HG02973 (cell line): ENCODE data around the gene ZNF335.
"Not testable (repeated sequence)": the region's sequence is repeated elsewhere in the genome, so short reads cannot be mapped to it uniquely, and the experiment has no call there.

Source experiments
- ATAC-seq: cut with Tn5 transposase; IDR thresholded peaks from one replicate; pipeline ENCODE4 v1.9.1; 2021; ENCODE audit warnings: moderate library complexity; ENCODE audit not compliant: unreplicated experiment

The ZNF335 gene

DNA sequence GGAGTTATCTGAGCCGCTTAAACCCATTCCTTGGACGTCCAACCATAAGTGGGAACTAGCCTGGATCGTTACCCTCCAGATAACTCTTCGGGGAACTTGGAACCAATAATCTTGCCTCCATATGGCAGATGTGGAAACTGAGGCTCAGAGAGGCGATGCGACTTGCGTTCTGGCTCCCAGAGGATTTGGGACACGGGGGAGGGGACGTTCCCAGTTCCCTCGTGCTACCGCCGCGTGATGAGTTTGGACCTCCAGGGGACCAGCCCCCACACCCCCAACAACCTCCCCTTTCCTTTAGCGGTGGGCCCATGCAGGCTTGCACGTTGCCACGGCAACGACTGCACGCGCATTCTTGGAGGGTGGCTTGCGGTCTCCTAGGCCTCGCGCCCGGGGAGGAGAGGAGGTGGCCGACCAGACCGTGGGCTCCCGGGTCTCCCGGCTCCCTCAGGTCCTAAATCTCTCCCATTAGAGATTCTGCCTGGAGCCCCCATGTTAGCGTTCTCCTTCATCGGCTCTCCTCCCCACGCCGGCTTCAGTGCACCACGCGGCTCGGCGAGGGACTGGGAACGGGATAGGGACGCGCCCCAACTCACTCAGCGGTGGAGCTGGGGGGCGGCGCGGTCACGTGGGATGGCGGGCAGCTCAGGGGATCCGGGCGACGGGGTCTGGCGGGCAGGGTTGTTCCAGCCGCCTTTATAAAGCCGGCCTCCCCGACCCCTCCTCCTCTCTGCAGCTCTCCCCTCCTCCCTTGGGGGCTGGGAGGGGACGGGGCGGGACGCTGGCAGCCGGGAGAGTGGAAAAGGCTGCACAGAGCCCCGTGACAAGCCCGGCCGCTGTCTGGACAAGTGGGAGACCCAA lies 60.3 kb downstream of the ZNF335 start, which contains the start of gene PLTP:
TSS of gene PLTP (minus strand) at position 670 of the 858 bp plus-strand sequence. CDS start 703 bp downstream, outside the sequence.
- no peak for ATAC-seq

DNA sequence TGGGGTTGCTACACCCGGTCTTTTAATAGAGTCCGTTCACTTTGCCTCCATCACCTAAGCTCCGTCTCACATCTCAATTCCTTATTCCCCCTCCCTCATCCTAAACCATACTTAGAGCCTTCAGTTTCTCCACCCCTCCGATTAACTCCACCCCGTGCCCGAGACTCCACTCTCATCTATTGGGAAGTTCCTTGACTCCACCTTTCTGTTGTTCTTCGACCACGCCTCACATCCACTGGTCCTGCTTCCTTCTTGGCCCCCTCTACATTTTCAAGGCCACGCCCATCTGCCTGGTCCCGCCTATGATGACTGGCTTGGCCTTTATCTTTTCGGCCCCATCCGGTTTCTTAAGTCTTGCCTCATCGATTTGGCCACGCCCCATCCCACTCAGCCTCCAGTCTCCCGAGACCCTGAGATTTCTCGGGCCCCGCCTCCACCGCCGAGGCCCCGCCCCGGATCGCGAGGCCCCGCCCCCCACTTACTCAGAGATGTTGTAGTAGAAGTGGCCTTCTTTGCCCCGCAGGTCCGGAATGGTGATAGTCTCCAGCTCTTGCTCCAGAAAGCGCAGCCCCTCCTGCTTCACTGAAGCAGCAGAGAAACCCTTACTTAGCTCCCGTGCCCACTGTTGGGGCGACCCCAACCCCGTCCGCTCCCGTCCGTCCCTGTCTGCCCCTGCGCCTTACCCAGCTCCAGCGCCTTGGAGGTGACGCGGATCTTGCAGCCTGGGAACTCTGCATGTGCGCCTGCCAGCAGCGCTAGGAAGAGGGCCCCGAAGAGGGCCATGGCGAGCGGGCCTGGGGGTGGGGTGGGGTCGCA lies 61.1 kb downstream of the ZNF335 start:
- ATAC-seq: peak; percentile 85

DNA sequence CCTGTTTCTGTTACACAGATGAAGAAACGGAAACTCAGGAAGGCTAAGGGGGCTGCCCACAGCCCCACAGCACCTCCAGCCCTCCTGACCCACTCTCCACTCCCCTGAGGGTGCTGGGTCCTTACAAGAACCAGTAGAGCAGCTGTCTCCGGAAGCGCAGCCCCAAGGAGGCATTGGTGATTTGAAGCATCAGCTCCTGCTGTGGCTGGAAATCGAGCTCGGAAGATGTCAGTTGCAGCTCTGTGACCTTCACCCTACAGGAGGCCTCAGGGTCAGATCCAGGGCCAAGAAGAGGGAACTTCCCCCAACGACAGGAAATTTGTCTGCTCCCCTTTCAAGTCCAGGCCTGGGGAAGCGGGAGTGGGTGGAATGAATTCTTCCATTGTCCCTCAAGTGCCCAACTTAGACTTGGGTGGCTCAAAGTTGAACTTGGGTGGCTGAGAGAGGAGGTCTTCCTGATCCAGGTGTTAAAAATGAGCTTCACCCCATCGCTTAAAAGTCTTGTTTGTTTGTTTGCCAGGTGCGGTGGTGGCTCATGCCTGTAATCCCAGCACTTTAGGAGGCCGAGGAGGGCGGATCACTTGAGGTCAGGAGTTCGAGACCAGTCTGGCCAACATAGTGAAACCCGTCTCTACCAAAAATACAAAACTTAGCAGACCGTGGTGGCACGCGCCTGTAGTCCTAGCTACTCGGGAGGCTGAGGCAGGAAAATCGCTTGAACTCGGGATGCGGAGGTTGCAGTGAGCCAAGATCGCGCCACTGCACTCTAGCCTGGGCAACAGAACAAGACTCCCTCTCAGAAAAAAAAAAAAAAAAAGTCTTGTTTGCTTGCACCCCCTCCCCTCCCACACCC lies 62.0 kb downstream of the ZNF335 start:
- no peak for ATAC-seq

DNA sequence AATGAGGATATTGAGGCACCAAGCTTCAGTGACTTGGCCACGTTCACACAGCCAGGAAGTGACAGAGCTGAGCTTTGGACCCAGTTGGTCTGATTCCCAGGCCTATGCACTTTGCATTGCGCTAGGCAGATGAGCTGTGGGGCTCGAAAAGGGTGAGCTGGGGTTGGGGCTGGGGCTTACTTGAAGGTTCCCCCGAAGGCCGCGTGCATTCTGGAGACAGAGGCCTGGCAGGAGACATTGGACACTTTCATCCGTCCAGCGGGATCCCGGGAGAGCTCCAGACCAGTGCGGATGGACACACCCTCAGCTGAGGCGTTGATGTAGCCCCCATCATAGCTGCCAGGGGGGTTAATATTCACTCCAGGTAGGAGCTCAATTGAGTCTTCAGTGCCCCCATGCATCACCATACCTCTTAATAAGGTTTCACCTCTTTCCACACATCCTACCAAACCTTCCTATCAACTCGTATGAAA lies 62.6 kb downstream of the ZNF335 start:
- no peak for ATAC-seq

DNA sequence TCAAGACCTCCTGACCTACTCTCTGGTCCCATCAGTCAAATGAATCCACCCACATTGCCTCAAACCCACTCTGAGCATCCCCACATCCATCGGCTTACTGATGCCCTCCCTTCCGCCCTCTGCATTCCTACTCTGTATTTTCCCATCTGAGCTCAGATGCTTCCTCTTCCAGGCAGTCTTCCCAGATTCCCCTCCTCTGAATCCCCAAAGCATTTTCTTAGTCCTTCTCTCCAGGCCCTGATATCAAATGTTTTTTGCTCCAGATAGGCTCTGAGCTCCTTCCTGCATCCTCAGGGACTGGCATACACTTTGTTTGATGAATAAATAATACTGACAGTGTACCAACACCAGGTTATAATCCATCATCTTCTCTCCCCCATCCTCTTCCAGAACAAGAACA lies 63.9 kb downstream of the ZNF335 start:
- no peak for ATAC-seq

DNA sequence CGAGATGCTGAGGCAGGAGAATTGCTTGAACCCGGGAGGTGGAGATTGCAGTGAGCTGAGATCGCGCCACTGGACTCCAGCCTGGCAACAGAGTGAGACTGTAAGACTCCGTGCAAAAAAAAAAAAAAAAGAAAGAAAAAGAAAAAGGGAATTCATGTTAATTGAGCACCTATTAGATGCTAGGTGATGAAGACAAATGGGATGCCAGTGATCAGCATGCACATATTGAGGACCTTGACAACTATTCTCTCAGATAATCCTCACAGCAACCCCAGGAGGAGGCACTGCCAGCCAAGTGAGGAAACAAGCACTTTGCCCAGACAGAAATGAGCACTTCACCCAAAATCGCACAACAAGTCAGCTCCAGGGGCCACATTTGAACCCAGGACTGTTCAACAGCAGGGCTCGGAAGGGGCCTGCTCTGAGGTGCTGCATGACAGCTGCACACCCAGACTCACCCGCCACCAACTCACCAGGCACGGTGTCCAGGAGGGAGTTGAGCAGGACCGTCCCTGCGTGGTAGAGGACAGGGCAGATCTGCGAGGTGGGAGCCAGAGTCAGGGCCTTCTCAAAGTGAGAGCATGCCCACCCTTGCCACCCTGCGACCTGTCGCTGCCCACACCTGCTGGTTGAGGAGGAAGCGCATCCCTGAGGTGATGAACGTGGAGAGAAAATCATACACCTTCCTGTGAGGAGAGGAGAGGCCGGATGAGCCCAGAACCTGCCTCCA lies 64.6 kb downstream of the ZNF335 start:
- no peak for ATAC-seq

DNA sequence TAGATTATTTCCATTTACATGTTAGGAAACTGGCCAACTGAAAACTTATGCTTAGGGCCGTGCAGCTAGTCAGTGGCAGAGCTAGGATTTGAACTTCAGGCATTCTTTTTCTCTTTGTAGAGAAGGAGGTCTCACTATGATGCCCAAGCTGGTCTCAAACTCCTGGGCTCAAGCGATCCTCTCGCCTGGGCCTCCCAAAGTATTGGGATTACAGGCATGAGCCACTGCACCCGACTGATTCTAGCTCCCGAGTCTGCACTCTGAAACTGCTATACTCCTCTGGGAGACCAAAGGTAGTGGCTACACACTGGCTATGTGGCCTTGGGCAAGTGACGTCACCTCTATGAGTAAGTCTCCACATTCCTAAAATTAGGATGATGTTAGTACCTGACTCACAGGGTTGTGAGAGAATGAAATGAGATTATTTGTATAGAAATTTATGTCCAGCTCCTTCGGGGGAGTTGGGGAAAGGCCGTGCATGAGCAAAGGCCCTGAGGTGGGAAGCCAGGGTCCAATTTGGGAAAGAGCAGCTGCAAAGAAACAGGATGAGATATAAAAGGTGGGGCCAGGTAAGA lies 66.4 kb downstream of the ZNF335 start:
- ATAC-seq: no peak

DNA sequence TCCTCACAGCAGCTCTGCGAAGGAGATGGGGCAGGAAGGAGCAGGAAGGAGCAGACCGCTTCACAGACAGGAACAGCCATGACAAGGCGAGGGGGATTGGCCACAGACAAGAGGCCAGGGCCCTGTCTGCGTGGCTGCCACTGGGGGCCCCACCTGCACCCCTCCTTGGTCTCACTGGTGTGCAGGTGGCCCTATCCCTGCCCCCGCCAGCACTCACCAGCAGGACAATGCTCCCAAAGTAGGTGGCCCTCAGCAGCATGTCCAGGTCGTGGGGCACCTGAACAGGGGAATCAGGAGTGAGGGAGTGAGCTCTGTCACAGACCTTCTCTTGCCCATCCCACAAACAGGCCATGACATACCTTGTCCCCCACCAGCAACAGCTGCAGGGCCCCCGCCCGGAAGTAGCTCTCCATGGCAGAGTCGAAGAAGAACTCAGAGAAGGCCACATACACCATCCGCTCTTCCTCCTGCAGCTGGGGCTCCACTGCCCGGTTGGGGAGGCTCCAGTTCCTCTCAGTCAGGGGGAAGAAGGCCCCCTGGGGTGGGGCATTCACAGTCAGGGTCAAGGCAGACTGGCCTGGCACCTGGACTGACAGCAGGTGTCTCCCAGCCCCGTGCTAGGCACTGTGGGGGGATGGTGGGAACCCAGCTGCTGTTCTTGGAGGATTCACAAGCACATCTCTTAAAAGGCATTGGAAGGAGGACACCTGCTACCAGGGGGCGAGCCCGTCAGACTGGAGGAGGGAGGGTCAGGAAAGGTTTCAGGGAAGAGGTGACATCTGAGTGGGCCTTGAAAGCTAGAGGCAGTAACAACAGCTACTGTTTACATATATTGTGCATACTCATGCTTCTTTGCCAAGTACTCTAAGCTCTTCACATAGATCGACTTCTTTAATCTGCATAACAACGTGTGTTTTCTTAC lies 67.2 kb downstream of the ZNF335 start:
- no peak for ATAC-seq

DNA sequence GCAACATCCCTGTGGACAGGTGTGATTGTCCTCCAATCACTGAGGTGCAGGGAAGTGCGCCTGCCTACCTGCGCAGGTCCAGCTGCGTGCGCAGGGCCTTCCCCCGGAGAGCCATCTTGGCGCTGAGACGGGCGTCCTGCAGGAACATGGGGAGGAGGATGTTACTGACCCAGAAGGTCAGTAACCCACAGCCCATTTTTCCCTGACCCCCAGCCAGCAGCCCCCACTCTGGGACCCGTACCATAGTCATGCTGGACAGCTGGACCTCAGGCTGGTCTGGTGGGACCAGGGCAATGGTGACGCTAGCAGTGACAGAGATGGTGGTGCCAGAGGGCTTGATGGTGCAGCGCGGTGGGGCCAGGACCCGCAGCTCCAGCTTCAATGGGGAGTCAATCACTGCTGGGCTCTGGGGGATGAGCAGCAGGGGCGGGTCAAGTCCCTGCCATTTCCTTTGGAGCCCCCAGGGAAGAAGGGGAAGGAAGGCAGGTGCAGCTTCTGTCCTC lies 69.8 kb downstream of the ZNF335 start:
- ATAC-seq: no peak

DNA sequence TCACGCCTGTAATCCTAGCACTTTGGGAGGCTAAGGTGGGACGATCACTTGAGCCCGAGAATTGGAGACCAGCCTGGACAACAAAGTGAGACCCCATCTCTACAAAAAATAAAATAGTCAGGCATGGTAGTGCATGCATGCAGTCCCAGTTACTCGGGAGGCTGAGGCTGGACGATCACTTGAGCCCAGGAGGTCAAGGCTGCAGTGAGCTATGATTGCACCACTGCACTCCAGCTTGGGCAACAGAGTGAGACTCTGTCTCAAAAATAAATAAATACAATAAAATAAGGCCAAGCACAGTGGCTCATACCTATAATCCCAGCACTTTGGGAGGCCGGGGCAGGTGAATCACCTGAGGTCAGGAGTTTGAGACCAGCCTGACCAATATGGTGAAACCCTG lies 70.7 kb downstream of the ZNF335 start:
- not testable (repeated sequence) for ATAC-seq

DNA sequence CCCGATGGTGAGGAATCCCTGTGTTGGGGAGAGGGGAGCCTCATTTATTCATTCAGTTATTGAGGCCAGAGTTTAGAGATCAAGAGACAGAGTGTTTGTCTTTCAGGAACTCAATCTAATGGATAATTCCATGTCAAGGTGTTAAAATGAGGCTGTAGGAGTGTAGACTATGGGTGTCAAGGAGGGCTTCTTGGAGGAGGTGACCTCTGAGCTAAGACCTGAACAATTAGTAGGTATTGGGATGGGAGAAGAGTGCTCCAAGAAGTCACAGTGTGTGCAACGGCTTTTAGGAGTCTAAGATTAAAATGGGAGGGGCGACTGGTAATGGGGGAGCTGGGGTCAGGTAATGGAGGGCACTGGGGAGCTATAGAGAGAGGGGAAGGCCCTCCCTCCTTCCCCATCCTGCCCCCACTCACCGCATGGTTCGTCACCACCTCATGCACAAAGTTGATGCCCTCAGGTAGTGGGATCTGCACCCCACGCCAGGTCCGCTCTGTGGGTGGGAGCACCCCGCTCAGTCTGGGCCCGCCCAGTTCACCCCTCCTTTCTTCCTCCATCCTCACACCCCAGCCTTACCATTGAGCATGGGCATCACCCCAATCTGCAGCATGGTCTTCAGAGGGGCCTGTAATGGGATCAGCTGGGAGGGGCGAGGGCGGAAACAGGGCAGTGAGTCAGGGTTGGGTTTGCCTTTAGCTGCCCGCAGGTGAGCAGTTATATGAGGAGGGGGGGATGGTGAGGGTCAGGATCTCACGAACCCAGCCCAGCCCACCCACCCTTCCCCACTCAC lies 72.8 kb downstream of the ZNF335 start:
- no peak for ATAC-seq
